Naive thymus-derived CD4-positive, alpha-beta T cell (primary cell): ENCODE measurements around the gene DEUP1. TPM values are rescaled to one million over a fixed set of nuclear protein-coding genes. Genes with fewer than 3 reads are reported as not detected.

Source experiments
- ATAC-seq: fragments of 150-1000 bp; cut with Tn5 transposase; 2 replicates; pipeline ENCODE4 v1.10.0; 2021; ENCODE audit warnings: mild to moderate bottlenecking, moderate library complexity
- CTCF ChIA-PET: fragments of 350-600 bp; sonication (Branson Sonifier 250); formaldehyde crosslinking; loops from one replicate; lab custom pipeline; 2021; ENCODE audit warnings: antibody characterized with exemption; lab: Charles Lee
- POLR2A ChIA-PET: fragments of 350-600 bp; sonication (Branson Sonifier 250); formaldehyde crosslinking; loops from one replicate; lab custom pipeline; 2021; ENCODE audit warnings: antibody characterized with exemption, inconsistent platforms; lab: Charles Lee
- DNase-seq, 9 donors: peaks; one replicate each; pipeline versions ENCODE4 v3.0.0 to v3.0.0-alpha.2; 2020 to 2022; ENCODE audit warnings: mixed read lengths in 1 of 9
- H3K27ac ChIP-seq: one replicate; pipeline ENCODE4 v1.7.0; 2013; ENCODE audit warnings: mild to moderate bottlenecking, low read depth, low read length, moderate library complexity
- H3K27me3 ChIP-seq, 2 donors: one replicate each; pipeline ENCODE4 v1.7.0; 2013; ENCODE audit warnings: low read length in 2 of 2, mild to moderate bottlenecking in 2 of 2, moderate library complexity in 2 of 2; ENCODE audit not compliant: control insufficient read depth in 2 of 2, insufficient read depth in 2 of 2
- H3K36me3 ChIP-seq, 3 experiments: 1 replicate in 2 of 3; 2 replicates in 1 of 3; pipeline ENCODE4 v1.7.0; 2013; ENCODE audit warnings: low read length in 3 of 3, mild to moderate bottlenecking in 3 of 3, moderate library complexity in 1 of 3; ENCODE audit not compliant: insufficient read depth in 3 of 3, control insufficient read depth in 2 of 3
- H3K4me1 ChIP-seq, 2 donors: one replicate each; pipeline ENCODE4 v1.7.0; 2013; ENCODE audit warnings: low read length in 2 of 2, mild to moderate bottlenecking in 2 of 2, moderate library complexity in 1 of 2; ENCODE audit not compliant: control insufficient read depth in 2 of 2, insufficient read depth in 2 of 2
- H3K4me3 ChIP-seq: 2 replicates; pipeline ENCODE4 v1.7.0; 2013; ENCODE audit warnings: mild to moderate bottlenecking, low read length
- H3K9me3 ChIP-seq, 3 experiments: 1 replicate in 2 of 3; 2 replicates in 1 of 3; pipeline ENCODE4 v1.7.0; 2013; ENCODE audit warnings: low read length in 3 of 3; ENCODE audit not compliant: control insufficient read depth in 2 of 3
- H3K27ac Mint-ChIP-seq, 9 donors: one replicate each; pipeline ENCODE4 v1.8.0; 2020 to 2022; ENCODE audit warnings: mixed read lengths in 9 of 9, mild to moderate bottlenecking in 8 of 9, moderate library complexity in 5 of 9, inconsistent platforms in 2 of 9
- H3K27me3 Mint-ChIP-seq, 5 donors: one replicate each; pipeline ENCODE4 v1.8.0; 2021 to 2022; ENCODE audit warnings: mixed read lengths in 5 of 5, mild to moderate bottlenecking in 1 of 5
- H3K36me3 Mint-ChIP-seq, 5 donors: one replicate each; pipeline ENCODE4 v1.8.0; 2020 to 2022; ENCODE audit warnings: mixed read lengths in 5 of 5, mild to moderate bottlenecking in 3 of 5, inconsistent platforms in 1 of 5
- H3K4me1 Mint-ChIP-seq, 7 donors: one replicate each; pipeline ENCODE4 v1.8.0; 2020 to 2022; ENCODE audit warnings: mixed read lengths in 7 of 7, mild to moderate bottlenecking in 3 of 7, inconsistent platforms in 1 of 7
- H3K4me3 Mint-ChIP-seq, 10 donors: one replicate each; pipeline ENCODE4 v1.8.0; 2020 to 2022; ENCODE audit warnings: mild to moderate bottlenecking in 10 of 10, mixed read lengths in 10 of 10, moderate library complexity in 6 of 10, inconsistent platforms in 2 of 10
- H3K9me3 Mint-ChIP-seq, 11 donors: one replicate each; pipeline ENCODE4 v1.8.0; 2020 to 2022; ENCODE audit warnings: mixed read lengths in 11 of 11, mild to moderate bottlenecking in 4 of 11, inconsistent platforms in 1 of 11, moderate library complexity in 1 of 11
- intact Hi-C, 2 donors: fragments of 100-400 bp; cut with micrococcal nuclease; formaldehyde crosslinking; loops; one replicate each; pipeline ENCODE4 v1.15.1; 2023
- polyA plus RNA-seq, 2 donors: library from polyadenylated mRNA; unstranded; fragments of 300-500 nt; fragmentation: Illumina TruSeq; gene quantifications; one replicate each; pipeline ENCODE4 v1.2.3, GENCODE V29; 2021
- total RNA-seq, 6 experiments: library from RNA in 5 of 6; stranded (reverse) in 5 of 6; gene quantifications; 1 replicate in 5 of 6; 2 replicates in 1 of 6; pipeline ENCODE4 v1.2.3 and lab custom pipeline; 2021 to 2026

Gene DEUP1
- total and polyA plus RNA-seq, 7 experiments from 2014 or later: not detected

DNA sequence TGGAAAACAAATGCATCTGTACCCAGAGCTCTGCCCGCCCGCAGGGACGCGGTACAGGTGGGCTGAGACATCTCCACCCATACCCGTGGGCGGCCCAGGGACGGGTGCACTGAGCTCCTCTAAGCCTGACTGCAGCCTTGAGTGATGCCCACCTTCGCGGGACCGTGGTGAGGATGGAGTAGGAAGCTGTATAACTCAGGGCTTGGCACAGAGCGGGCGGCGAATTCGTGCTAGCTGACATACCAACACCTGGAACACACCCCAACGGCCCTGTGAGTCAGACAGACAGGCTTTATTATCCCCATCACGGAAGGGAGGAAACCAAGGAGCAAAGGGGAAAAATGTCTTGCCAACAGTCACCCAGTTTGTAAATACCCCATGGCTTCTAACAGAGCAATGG, 150.7 kb downstream of the DEUP1 start:
- peak overlapping the region in 1 of 9 donors; percentile 69 for H3K27ac Mint-ChIP-seq
- H3K4me1 ChIP-seq: no peaks in the 10 kb centered on the region
- H3K4me3 Mint-ChIP-seq: no peak overlapping the region
- no peaks in the 10 kb centered on the region for H3K27me3 ChIP-seq
- no peaks in the 10 kb centered on the region for H3K36me3 ChIP-seq
- intact Hi-C loops: no loop called here
- H3K9me3 ChIP-seq: no peaks in the 10 kb centered on the region
- no peak overlapping the region for H3K4me3 ChIP-seq
- H3K36me3 Mint-ChIP-seq: peaks cover 0 to 2% (median 0%) of the 10 kb centered on the region in 5 donors
- no peaks in the 10 kb centered on the region for H3K4me1 Mint-ChIP-seq
- no peaks in the 10 kb centered on the region for H3K9me3 Mint-ChIP-seq
- no peak for ATAC-seq
- H3K27me3 Mint-ChIP-seq: no peaks in the 10 kb centered on the region
- no peak overlapping the region for H3K27ac ChIP-seq
- ChIA-PET POLR2A (no interaction called here), CTCF (no interaction called here)
- no peak for DNase-seq

DNA sequence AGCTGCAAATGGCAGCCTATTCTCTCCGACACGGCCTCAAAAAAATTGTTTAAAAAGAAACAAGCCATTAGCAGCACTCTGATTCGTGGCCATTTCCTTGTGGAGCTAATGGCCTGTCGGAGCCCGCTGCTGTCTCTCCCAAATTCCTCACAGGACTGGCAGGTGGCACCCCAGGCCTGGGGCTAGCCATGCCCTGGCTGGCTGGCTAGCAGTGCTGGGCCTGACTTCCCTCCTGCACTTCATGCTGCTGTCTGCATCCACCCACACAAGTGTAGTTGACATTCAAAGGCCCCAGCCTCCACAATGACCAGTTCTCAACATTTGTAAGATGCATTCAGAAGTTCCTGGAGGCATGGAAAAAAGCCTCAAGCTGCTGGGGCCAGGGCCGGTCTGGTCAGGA, 151.2 kb downstream of the DEUP1 start:
- DNase-seq: no peak
- Mint-ChIP-seq H3K4me1 (no peaks in the 10 kb centered on the region), H3K27ac (no peak overlapping the region), H3K9me3 (no peaks in the 10 kb centered on the region), H3K27me3 (no peaks in the 10 kb centered on the region), H3K4me3 (no peak overlapping the region), H3K36me3 (peaks cover 0 to 2% (median 0%) of the 10 kb centered on the region in 5 donors)
- H3K9me3 ChIP-seq: no peaks in the 10 kb centered on the region
- ChIA-PET CTCF (no interaction called here), POLR2A (no interaction called here)
- H3K27me3 ChIP-seq: no peaks in the 10 kb centered on the region
- H3K4me3 ChIP-seq: no peak overlapping the region
- H3K4me1 ChIP-seq: no peaks in the 10 kb centered on the region
- ATAC-seq: peak; percentile 34
- no peaks in the 10 kb centered on the region for H3K36me3 ChIP-seq
- H3K27ac ChIP-seq: no peak overlapping the region
- intact Hi-C loops: no loop called here

DNA sequence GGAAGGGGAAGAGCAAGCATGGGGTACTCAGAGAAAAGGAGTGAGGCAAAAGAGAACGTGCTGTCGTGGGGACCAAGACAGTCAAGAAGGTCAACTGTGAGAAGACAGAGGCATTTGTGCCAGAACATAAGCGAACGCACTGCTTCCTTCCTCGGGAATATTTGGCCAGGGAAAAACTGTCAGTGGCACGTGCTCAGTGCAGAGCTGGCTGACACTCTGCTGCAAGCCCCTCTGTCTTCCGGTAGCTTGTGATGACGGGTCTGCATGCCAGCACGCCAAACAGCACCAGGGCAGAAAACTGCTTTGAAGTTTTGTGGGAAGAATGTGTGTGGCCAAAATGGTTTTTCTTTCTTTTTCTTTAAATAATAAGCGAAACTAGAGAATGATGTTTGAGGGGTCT, 152.0 kb downstream of the DEUP1 start:
- H3K27ac Mint-ChIP-seq: peak overlapping the region in 1 of 9 donors; percentile 43
- H3K27ac ChIP-seq: no peak overlapping the region

DNA sequence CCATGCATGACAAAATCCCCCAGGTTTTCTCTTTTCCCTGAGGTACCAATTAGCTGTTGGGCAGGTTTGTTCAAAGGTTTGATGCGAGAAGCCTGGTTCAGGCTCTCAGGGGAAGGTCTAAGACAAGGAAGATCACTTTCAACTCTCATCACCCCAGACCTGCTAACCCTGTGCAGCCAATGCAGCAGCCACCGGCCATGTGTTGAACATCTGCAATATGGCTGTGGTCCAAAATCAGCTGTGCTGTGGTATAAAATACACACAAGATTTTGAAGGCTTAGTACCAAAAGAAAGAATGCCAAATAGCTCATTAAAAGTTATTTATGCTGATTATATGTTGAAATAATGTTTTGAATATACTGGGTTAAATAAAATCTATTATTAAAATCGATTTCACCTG, 154.2 kb downstream of the DEUP1 start:
- Histone ChIP-seq H3K9me3 (no peaks in the 10 kb centered on the region), H3K4me3 (no peak overlapping the region), H3K36me3 (no peaks in the 10 kb centered on the region), H3K27me3 (no peaks in the 10 kb centered on the region), H3K4me1 (no peaks in the 10 kb centered on the region), H3K27ac (no peak overlapping the region)
- ChIA-PET CTCF (no interaction called here), POLR2A (no interaction called here)
- intact Hi-C loops: no loop called here
- H3K4me1 Mint-ChIP-seq: no peaks in the 10 kb centered on the region
- no peaks in the 10 kb centered on the region for H3K9me3 Mint-ChIP-seq
- H3K27ac Mint-ChIP-seq: no peak overlapping the region
- no peak overlapping the region for H3K4me3 Mint-ChIP-seq
- DNase-seq (no peak), ATAC-seq (no peak)
- no peaks in the 10 kb centered on the region for H3K27me3 Mint-ChIP-seq
- H3K36me3 Mint-ChIP-seq: no peaks in the 10 kb centered on the region

More for the DNA sequence above, 152.0 kb downstream of the DEUP1 start:
- no peaks in the 10 kb centered on the region for H3K4me1 Mint-ChIP-seq
- DNase-seq: no peak
- no peaks in the 10 kb centered on the region for H3K27me3 ChIP-seq
- H3K4me3 ChIP-seq: no peak overlapping the region
- no peaks in the 10 kb centered on the region for H3K4me1 ChIP-seq
- H3K36me3 Mint-ChIP-seq: peaks cover 0 to 2% (median 0%) of the 10 kb centered on the region in 5 donors
- ATAC-seq: no peak
- ChIA-PET CTCF (no interaction called here), POLR2A (no interaction called here)
- intact Hi-C loops: no loop called here
- H3K9me3 ChIP-seq: no peaks in the 10 kb centered on the region
- H3K4me3 Mint-ChIP-seq: no peak overlapping the region
- no peaks in the 10 kb centered on the region for H3K27me3 Mint-ChIP-seq
- no peaks in the 10 kb centered on the region for H3K36me3 ChIP-seq
- no peaks in the 10 kb centered on the region for H3K9me3 Mint-ChIP-seq

DNA sequence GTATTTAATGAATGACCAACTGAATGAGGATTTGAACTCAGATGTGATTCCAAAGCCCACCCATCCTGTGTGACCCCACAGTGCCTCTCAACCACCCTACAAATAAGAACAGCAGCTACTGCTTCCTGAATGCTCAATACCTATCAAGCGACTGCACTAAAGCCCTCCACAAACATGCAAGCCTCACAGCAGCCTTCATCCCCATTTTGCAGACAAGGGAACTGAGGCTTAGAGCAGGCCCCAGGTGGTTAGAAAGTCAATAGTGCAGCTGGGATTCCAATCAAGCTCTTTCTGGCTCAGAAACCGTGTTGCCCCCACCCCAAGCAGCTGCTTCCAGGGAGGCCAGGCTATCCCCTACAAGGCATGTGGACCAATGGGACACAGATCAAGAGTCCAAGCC, 155.4 kb downstream of the DEUP1 start:
- no peak overlapping the region for H3K4me3 Mint-ChIP-seq
- ATAC-seq: no peak
- no peaks in the 10 kb centered on the region for H3K9me3 ChIP-seq
- no peaks in the 10 kb centered on the region for H3K9me3 Mint-ChIP-seq
- no peaks in the 10 kb centered on the region for H3K27me3 Mint-ChIP-seq
- H3K4me1 Mint-ChIP-seq: no peaks in the 10 kb centered on the region
- DNase-seq: no peak
- no peaks in the 10 kb centered on the region for H3K36me3 Mint-ChIP-seq
- no peaks in the 10 kb centered on the region for H3K36me3 ChIP-seq
- no peaks in the 10 kb centered on the region for H3K27me3 ChIP-seq
- intact Hi-C loops: no loop called here
- ChIA-PET POLR2A (no interaction called here), CTCF (interaction anchor here (0.6 kb wide), 1 partner anchor 325 kb away, joined by 3 read pairs; no protein-coding TSS in a partner anchor)
- H3K27ac Mint-ChIP-seq: no peak overlapping the region
- H3K27ac ChIP-seq: no peak overlapping the region
- H3K4me1 ChIP-seq: no peaks in the 10 kb centered on the region
- no peak overlapping the region for H3K4me3 ChIP-seq

DNA sequence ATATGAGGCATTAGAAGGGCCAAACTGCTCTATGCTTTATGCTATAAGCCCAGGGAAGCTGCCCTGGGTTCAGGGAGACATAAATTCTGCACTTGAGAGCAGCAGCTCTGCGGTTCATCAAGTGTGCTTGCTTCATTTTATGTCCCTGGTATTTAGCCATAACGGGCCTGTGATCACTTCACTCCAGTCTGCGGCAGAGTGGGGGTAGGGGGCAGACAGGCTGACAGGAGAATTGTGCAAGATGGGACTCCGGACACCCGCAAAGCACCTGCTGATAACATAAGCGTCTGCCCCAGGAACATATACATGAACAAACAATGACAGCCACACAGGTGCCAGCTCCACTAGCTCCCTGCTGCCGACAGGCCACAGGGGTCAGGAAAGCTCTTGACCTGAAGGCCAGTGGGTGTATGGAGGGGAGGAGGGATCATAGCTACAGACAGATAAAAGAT, 156.5 kb downstream of the DEUP1 start:
- Mint-ChIP-seq H3K27ac (no peak overlapping the region), H3K4me3 (no peak overlapping the region), H3K27me3 (no peaks in the 10 kb centered on the region), H3K36me3 (no peaks in the 10 kb centered on the region), H3K9me3 (no peaks in the 10 kb centered on the region), H3K4me1 (no peaks in the 10 kb centered on the region)
- H3K27me3 ChIP-seq: no peaks in the 10 kb centered on the region
- POLR2A ChIA-PET: no interaction called here
- no peak overlapping the region for H3K27ac ChIP-seq
- H3K36me3 ChIP-seq: no peaks in the 10 kb centered on the region
- no peaks in the 10 kb centered on the region for H3K4me1 ChIP-seq
- DNase-seq: no peak
- ATAC-seq: no peak
- CTCF ChIA-PET: no interaction called here
- H3K4me3 ChIP-seq: no peak overlapping the region
- no peaks in the 10 kb centered on the region for H3K9me3 ChIP-seq
- intact Hi-C loops: no loop called here
